ENCODE data around the gene TINAGL1.

DNA sequence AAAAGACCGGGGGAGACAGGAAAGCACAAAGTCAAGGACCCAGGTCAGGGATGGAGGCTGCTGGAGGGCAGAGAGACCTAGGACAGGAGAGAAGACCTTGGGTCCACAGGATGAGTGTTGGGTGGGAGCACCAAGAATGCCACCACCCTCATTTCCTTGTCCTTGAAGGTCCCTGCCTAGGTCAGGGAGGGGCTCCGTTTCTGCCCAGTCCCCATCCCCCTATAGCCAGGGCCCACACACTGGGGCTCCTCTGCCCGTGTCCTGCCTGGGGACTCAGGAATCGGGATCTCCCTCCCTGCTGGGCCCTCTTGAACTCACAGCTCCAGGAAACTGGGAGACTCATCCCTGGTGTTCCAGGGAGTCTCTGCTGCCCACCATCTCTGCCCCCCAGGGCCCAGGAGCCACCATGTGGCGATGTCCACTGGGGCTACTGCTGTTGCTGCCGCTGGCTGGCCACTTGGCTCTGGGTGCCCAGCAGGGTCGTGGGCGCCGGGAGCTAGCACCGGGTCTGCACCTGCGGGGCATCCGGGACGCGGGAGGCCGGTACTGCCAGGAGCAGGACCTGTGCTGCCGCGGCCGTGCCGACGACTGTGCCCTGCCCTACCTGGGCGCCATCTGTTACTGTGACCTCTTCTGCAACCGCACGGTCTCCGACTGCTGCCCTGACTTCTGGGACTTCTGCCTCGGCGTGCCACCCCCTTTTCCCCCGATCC lies 584 bp downstream of the TINAGL1 start:
- TF ChIP-seq CTCF (IDR thresholded peaks at IDR 0.05; ENCODE audit: extremely low read depth in 1 of 2, insufficient read depth in 1 of 2, low read depth in 1 of 2, low read length in 2 of 2): no peak
- peak; percentile 14 for TF ChIP-seq POLR2A (IDR thresholded peaks at IDR 0.05; ENCODE audit: low read depth, low read length)
- TF ChIP-seq EZH2 (IDR thresholded peaks at IDR 0.05; ENCODE audit: borderline replicate concordance, low read depth, low read length, severe bottlenecking): no peak
- no peak for TF ChIP-seq FOS (IDR thresholded peaks at IDR 0.05; ENCODE audit: borderline replicate concordance, insufficient read depth, low read length)
- no peak for TF ChIP-seq GATA2 (IDR thresholded peaks at IDR 0.05; ENCODE audit: insufficient read depth, insufficient read length, low read depth, low read length)
- TF ChIP-seq MAX (IDR thresholded peaks at IDR 0.05; ENCODE audit: insufficient read depth, insufficient read length): no peak
- no peak for TF ChIP-seq POLR2AphosphoS5 (IDR thresholded peaks at IDR 0.05; ENCODE audit: insufficient read depth, low read depth, low read length)

Data from endothelial cell of umbilical vein (primary cell).